Measurements from ENCODE around the gene ARFIP1. TPM values are rescaled to one million over a fixed set of nuclear protein-coding genes. Genes with fewer than 3 reads are reported as not detected.

ARFIP1 gene
- total RNA-seq, 4 donors from 2014 or later, result 8.4 to 11.9 (median 9.7) TPM

- intact Hi-C loops (cut with DNase I; ENCODE audit: low total_unique reads), result no loop called here
- TF ChIP-seq POLR2A (IDR thresholded peaks at IDR 0.05) (no peak), CTCF (IDR thresholded peaks at IDR 0.05 in 4 of 5, conservative IDR thresholded peaks at IDR 0.05 in 1 of 5) (no peak)
- Histone ChIP-seq H3K9me3 (no peaks in the 10 kb centered on the region), H3K27me3 (no peaks in the 10 kb centered on the region), H3K27ac (no peak overlapping the region), H3K4me1 (no peaks in the 10 kb centered on the region), H3K36me3 (no peaks in the 10 kb centered on the region), H3K4me3 (no peak overlapping the region)
- no peak for ATAC-seq
- DNase-seq, result no peak
- in situ Hi-C loops (cut with MboI; ENCODE audit: low sequenced_read_pairs in 4 of 4), result no loop called here
These were observed 140.1 kb downstream of the ARFIP1 start for GRCh38 chr4:152919826-152920225.

GRCh38 chr4:152920768-152921167 lies 141.0 kb downstream of the ARFIP1 start:
- intact Hi-C loops (cut with DNase I; ENCODE audit: low total_unique reads), result no loop called here

DNA sequence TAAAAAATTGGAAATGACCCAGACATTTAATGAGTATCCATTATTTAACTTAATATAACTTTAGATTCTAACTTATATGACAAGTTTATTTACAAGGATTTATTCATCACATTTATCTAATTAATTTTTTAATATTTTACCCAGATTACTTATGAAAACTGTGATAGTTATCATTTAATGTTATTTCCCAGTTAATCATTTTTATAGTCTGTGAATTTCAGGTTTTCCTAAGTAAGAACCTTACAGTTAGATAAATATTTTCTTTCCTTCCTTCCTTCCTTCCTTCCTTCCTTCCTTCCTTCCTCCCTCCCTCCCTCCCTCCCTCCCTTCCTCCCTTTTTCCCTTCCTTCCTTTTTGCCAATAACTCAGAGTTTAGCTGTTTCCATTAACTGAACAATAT lies 141.5 kb downstream of the ARFIP1 start:
- ATAC-seq (no peak), DNase-seq (no peak)
- Histone ChIP-seq H3K4me1 (no peaks in the 10 kb centered on the region), H3K27me3 (no peaks in the 10 kb centered on the region), H3K4me3 (no peak overlapping the region), H3K36me3 (no peaks in the 10 kb centered on the region), H3K27ac (no peak overlapping the region), H3K9me3 (no peaks in the 10 kb centered on the region)
- no peak for TF ChIP-seq CTCF (IDR thresholded peaks at IDR 0.05 in 4 of 5, conservative IDR thresholded peaks at IDR 0.05 in 1 of 5)
- no peak for TF ChIP-seq POLR2A (IDR thresholded peaks at IDR 0.05)
- intact Hi-C loops (cut with DNase I; ENCODE audit: low total_unique reads), result no loop called here
- in situ Hi-C loops (cut with MboI; ENCODE audit: low sequenced_read_pairs in 4 of 4), result no loop called here

More at GRCh38 chr4:152920768-152921167, 141.0 kb downstream of the ARFIP1 start:
- DNase-seq (no peak), ATAC-seq (no peak)
- H3K9me3 ChIP-seq, result no peaks in the 10 kb centered on the region
- no peaks in the 10 kb centered on the region for H3K36me3 ChIP-seq
- H3K4me3 ChIP-seq, result no peak overlapping the region
- TF ChIP-seq CTCF (IDR thresholded peaks at IDR 0.05 in 4 of 5, conservative IDR thresholded peaks at IDR 0.05 in 1 of 5), result no peak
- TF ChIP-seq POLR2A (IDR thresholded peaks at IDR 0.05), result no peak
- H3K4me1 ChIP-seq, result no peaks in the 10 kb centered on the region
- in situ Hi-C loops (cut with MboI; ENCODE audit: low sequenced_read_pairs in 4 of 4), result no loop called here
- no peak overlapping the region for H3K27ac ChIP-seq
- H3K27me3 ChIP-seq, result no peaks in the 10 kb centered on the region

DNA sequence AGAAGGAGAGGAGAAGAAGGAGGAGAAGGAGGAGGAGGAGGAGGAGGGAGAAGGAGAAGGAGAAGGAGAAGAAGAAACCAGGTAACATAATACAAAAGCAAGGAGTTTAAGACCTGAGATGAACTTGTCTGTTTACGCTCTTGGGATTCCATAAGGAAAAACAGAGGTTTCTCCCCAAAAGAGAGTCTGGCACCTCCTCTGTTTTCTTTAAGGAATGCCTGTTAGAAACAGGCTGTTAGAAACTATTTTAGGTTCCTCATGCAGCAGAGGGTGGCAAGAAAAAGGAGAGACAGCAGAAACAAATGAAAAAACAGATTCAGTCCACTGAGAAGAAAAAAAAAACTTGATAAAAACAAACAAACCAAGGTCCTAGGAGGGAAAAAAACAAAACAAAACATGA lies 146.1 kb downstream of the ARFIP1 start:
- intact Hi-C loops (cut with DNase I; ENCODE audit: low total_unique reads), result no loop called here

More for the DNA sequence above, 146.1 kb downstream of the ARFIP1 start:
- Histone ChIP-seq H3K27ac (no peak overlapping the region), H3K36me3 (no peaks in the 10 kb centered on the region), H3K4me3 (no peak overlapping the region), H3K9me3 (no peaks in the 10 kb centered on the region), H3K27me3 (no peaks in the 10 kb centered on the region), H3K4me1 (no peaks in the 10 kb centered on the region)
- in situ Hi-C loops (cut with MboI; ENCODE audit: low sequenced_read_pairs in 4 of 4), result no loop called here
- TF ChIP-seq CTCF (IDR thresholded peaks at IDR 0.05 in 4 of 5, conservative IDR thresholded peaks at IDR 0.05 in 1 of 5) (no peak), POLR2A (IDR thresholded peaks at IDR 0.05) (no peak)
- ATAC-seq, result no peak
- DNase-seq, result no peak

Measured in gastrocnemius medialis (tissue), 4 donors.